H1 (cell line): ENCODE results near the gene PAPOLG. TPM values are rescaled to one million over a fixed set of nuclear protein-coding genes. Genes with fewer than 3 reads are reported as not detected.

Experiments
- CTCF ChIA-PET: fragments of 300-600 bp; sonication (Branson Sonifier 250); formaldehyde crosslinking; loops from one replicate; lab custom pipeline; 2021; ENCODE audit not compliant: partially characterized antibody; lab: Charles Lee
- POLR2A ChIA-PET: fragments of 300-600 bp; sonication (Branson Sonifier 250); formaldehyde crosslinking; loops from one replicate; lab custom pipeline; 2021; ENCODE audit warnings: inconsistent platforms; ENCODE audit not compliant: partially characterized antibody; lab: Charles Lee
- DNase-seq, 2 experiments: peaks; one replicate each; pipeline versions ENCODE4 v3.0.0 to v3.0.0-alpha.2; 2010 to 2022; ENCODE audit warnings: low spot score in 2 of 2, low read depth in 1 of 2, mixed read lengths in 1 of 2
- FAIRE-seq: peaks from 2 replicates; lab custom pipeline; 2011; peaks lifted over from hg19 to GRCh38; lab: Jason Lieb, UNC
- H2AFZ ChIP-seq: 2 replicates; pipeline ENCODE4 v1.8.1; 2012; ENCODE audit warnings: low read length, inconsistent platforms
- H2AK5ac ChIP-seq: 2 replicates; pipeline ENCODE4 v1.6.1; 2013; ENCODE audit warnings: low read depth, low read length
- H2BK120ac ChIP-seq: replicated peaks from 2 replicates; pipeline ENCODE3; 2013; ENCODE audit warnings: low read depth, low read length, inconsistent platforms
- H2BK12ac ChIP-seq: 2 replicates; pipeline ENCODE4 v1.6.1; 2013; ENCODE audit warnings: low read depth, low read length
- H2BK15ac ChIP-seq: 2 replicates; pipeline ENCODE4 v1.6.1; 2013; ENCODE audit warnings: low read length
- H2BK20ac ChIP-seq: 2 replicates; pipeline ENCODE4 v1.6.1; 2013; ENCODE audit warnings: low read length
- H2BK5ac ChIP-seq: 2 replicates; pipeline ENCODE4 v1.6.1; 2013; ENCODE audit warnings: low read depth, low read length
- H3K14ac ChIP-seq: 2 replicates; pipeline ENCODE4 v1.6.1; 2013; ENCODE audit warnings: inconsistent platforms; ENCODE audit not compliant: insufficient read length
- H3K18ac ChIP-seq: 2 replicates; pipeline ENCODE4 v1.6.1; 2013; ENCODE audit warnings: low read length; ENCODE audit errors: extremely low read depth
- H3K23ac ChIP-seq: 2 replicates; pipeline ENCODE4 v1.6.1; 2013; ENCODE audit warnings: inconsistent platforms; ENCODE audit not compliant: insufficient read length
- H3K23me2 ChIP-seq: 2 replicates; pipeline ENCODE4 v1.6.1; 2013; ENCODE audit warnings: low read depth, low read length
- H3K27ac ChIP-seq: 2 replicates; pipeline ENCODE4 v1.6.1; 2011; ENCODE audit warnings: low read depth, low read length, inconsistent platforms
- H3K27me3 ChIP-seq, 4 experiments: replicated peaks in 1 of 4; 1 replicate in 1 of 4; 2 replicates in 3 of 4; pipeline versions ENCODE4 v1.6.1 to v1.8.1; 2011 to 2013; ENCODE audit warnings: low read length in 3 of 4, mild to moderate bottlenecking in 3 of 4, inconsistent platforms in 2 of 4, mixed read lengths in 2 of 4, moderate library complexity in 1 of 4; ENCODE audit not compliant: control insufficient read depth in 3 of 4, insufficient read depth in 3 of 4; ENCODE audit errors: extremely low read depth in 1 of 4
- H3K36me3 ChIP-seq, 4 experiments: 2 replicates each; pipeline versions ENCODE4 v1.6.1 to v1.8.1; 2011 to 2013; ENCODE audit warnings: mild to moderate bottlenecking in 4 of 4, low read length in 3 of 4, moderate library complexity in 2 of 4, control low read depth in 1 of 4, inconsistent platforms in 1 of 4; ENCODE audit not compliant: insufficient read depth in 4 of 4, control insufficient read depth in 2 of 4
- H3K4ac ChIP-seq: replicated peaks from 2 replicates; pipeline ENCODE3; 2013; ENCODE audit warnings: low read length, low read depth, mixed read lengths, inconsistent platforms; ENCODE audit not compliant: insufficient read length
- H3K4me1 ChIP-seq, 4 experiments: replicated peaks in 1 of 4; 1 replicate in 1 of 4; 2 replicates in 3 of 4; pipeline versions ENCODE4 v1.6.1 to v1.8.1; 2011 to 2013; ENCODE audit warnings: low read length in 3 of 4, inconsistent platforms in 2 of 4, mixed read lengths in 1 of 4; ENCODE audit not compliant: insufficient read depth in 4 of 4, control insufficient read depth in 3 of 4
- H3K4me2 ChIP-seq, 2 experiments: 2 replicates each; pipeline versions ENCODE4 v1.6.1 to v1.8.1; 2011 to 2013; ENCODE audit warnings: low read depth in 2 of 2, low read length in 2 of 2, control low read depth in 1 of 2, inconsistent platforms in 1 of 2, mild to moderate bottlenecking in 1 of 2; ENCODE audit not compliant: insufficient read depth in 1 of 2
- H3K4me3 ChIP-seq, 4 experiments: fragments of 200-600, 300-600 bp in 1 of 4; sonication (generic), shearing (Covaris generic), sonication (Bioruptor Twin) in 1 of 4; 2 replicates each; pipeline versions ENCODE4 v1.5.1 to v1.8.1; 2011 to 2016; ENCODE audit warnings: low read length in 4 of 4, low read depth in 3 of 4, control low read depth in 2 of 4, inconsistent platforms in 2 of 4, mild to moderate bottlenecking in 2 of 4, mixed read lengths in 1 of 4, moderate library complexity in 1 of 4; ENCODE audit not compliant: insufficient read depth in 2 of 4; ENCODE audit errors: extremely low read depth in 1 of 4
- H3K56ac ChIP-seq: replicated peaks from 2 replicates; pipeline ENCODE3; 2013; ENCODE audit warnings: low read depth, mild to moderate bottlenecking, mixed read lengths, low read length, inconsistent platforms; ENCODE audit not compliant: insufficient read length
- H3K79me1 ChIP-seq: 2 replicates; pipeline ENCODE4 v1.6.1; 2013; ENCODE audit warnings: low read depth, low read length, control low read depth
- H3K79me2 ChIP-seq, 2 experiments: 2 replicates each; pipeline versions ENCODE4 v1.6.1 to v1.8.1; 2012 to 2013; ENCODE audit warnings: low read length in 2 of 2, mild to moderate bottlenecking in 2 of 2, inconsistent platforms in 1 of 2; ENCODE audit not compliant: insufficient read depth in 2 of 2, control insufficient read depth in 1 of 2
- H3K9ac ChIP-seq, 4 experiments: replicated peaks in 1 of 4; 1 replicate in 1 of 4; 2 replicates in 3 of 4; pipeline versions ENCODE4 v1.6.1 to v1.8.1; 2011 to 2013; ENCODE audit warnings: low read depth in 3 of 4, low read length in 3 of 4, control low read depth in 2 of 4, mild to moderate bottlenecking in 2 of 4, moderate library complexity in 2 of 4, inconsistent platforms in 1 of 4; ENCODE audit errors: extremely low read depth in 1 of 4
- H3K9me3 ChIP-seq, 2 experiments: 2 replicates each; pipeline versions ENCODE4 v1.6.1 to v1.8.1; 2012 to 2013; ENCODE audit warnings: mild to moderate bottlenecking in 2 of 2, moderate library complexity in 2 of 2, control low read depth in 1 of 2, inconsistent platforms in 1 of 2, low read depth in 1 of 2, low read length in 1 of 2, mixed read lengths in 1 of 2; ENCODE audit not compliant: insufficient read depth in 2 of 2
- H4K20me1 ChIP-seq, 2 experiments: replicated peaks in 1 of 2; 2 replicates each; pipeline versions ENCODE3 to v1.8.1; 2011 to 2013; ENCODE audit warnings: inconsistent platforms in 2 of 2, low read length in 2 of 2, mild to moderate bottlenecking in 1 of 2; ENCODE audit not compliant: insufficient read depth in 2 of 2, control insufficient read depth in 1 of 2
- H4K5ac ChIP-seq: 2 replicates; pipeline ENCODE4 v1.6.1; 2013; ENCODE audit warnings: low read length, low read depth, mixed read lengths, inconsistent platforms; ENCODE audit not compliant: insufficient read length
- H4K8ac ChIP-seq: 2 replicates; pipeline ENCODE4 v1.8.0; 2013; ENCODE audit warnings: mild to moderate bottlenecking, moderate library complexity, low read length, inconsistent platforms; ENCODE audit not compliant: insufficient read depth; ENCODE audit errors: extremely low read depth
- H4K91ac ChIP-seq: replicated peaks from 2 replicates; pipeline ENCODE3; 2013; ENCODE audit warnings: low read length, mixed read lengths, inconsistent platforms; ENCODE audit not compliant: insufficient read length
- CREB1 ChIP-seq: IDR thresholded peaks from 2 replicates; pipeline ENCODE4 v1.6.1; 2012; ENCODE audit warnings: inconsistent platforms
- KDM1A ChIP-seq: fragments of 200-600, 300-600 bp; sonication (generic); IDR thresholded peaks from 2 replicates; pipeline ENCODE4 v1.7.1; 2016; ENCODE audit warnings: mild to moderate bottlenecking, low read length, borderline replicate concordance
- RAD21 ChIP-seq, 2 experiments: IDR thresholded peaks in 1 of 2; conservative IDR thresholded peaks in 1 of 2; 2 replicates each; pipeline ENCODE4 v1.6.1; 2011; ENCODE audit warnings: low read depth in 2 of 2, low read length in 2 of 2, improper control_type of control experiment in 1 of 2, inconsistent platforms in 1 of 2, mild to moderate bottlenecking in 1 of 2, moderate library complexity in 1 of 2
- SIRT6 ChIP-seq: IDR thresholded peaks from one replicate; pipeline ENCODE4 v1.7.1; 2012; ENCODE audit warnings: low read length, inconsistent platforms
- WGBS, 2 experiments: shearing (Covaris generic) in 1 of 2; methylation state at CpG; one replicate each; pipeline versions ENCODE4 v1.1.6 to v1.1.7; 2013 to 2015; ENCODE audit warnings: low lambda C conversion rate in 2 of 2, mixed read lengths in 2 of 2, inconsistent platforms in 1 of 2, low coverage in 1 of 2, missing lambda C conversion rate in 1 of 2; ENCODE audit not compliant: insufficient replicate concordance in 2 of 2, insufficient coverage in 1 of 2, insufficient read length in 1 of 2; ENCODE audit errors: extremely low coverage in 1 of 2, missing lambda C conversion rate in 1 of 2; 5-methylcytosine and 5-hydroxymethylcytosine counted together
- polyA plus RNA-seq, 7 experiments: library from polyadenylated mRNA; depleted of rRNA in 3 of 7; stranded (reverse) in 5 of 7; unstranded in 2 of 7; fragments of >200 nt in 5 of 7; fragments of 200-250 nt in 2 of 7; gene quantifications; 1 replicate in 5 of 7; 2 replicates in 1 of 7; 4 replicates in 1 of 7; pipeline versions ENCODE4 v1.2.1 to v1.2.3, GENCODE V29; 2011 to 2013; ENCODE audit warnings: missing spikeins in 2 of 7, mixed read lengths in 2 of 7
- total RNA-seq: library from RNA; stranded (reverse); fragmentation: NEBNext Ultra II Directional; extraction: Animal tissue kit (Norgen Biotek cat#: 25700); gene quantifications from 2 replicates; pipeline ENCODE4 v1.2.1, GENCODE V29; 2021
- TF ChIP-seq, protein P1 (sequence below): IDR thresholded peaks from 2 replicates; pipeline ENCODE4 v1.6.1; 2012; ENCODE audit warnings: inconsistent platforms
- TF ChIP-seq, protein P2 (sequence below), 3 experiments: IDR thresholded peaks; 1 replicate in 2 of 3; 2 replicates in 1 of 3; pipeline versions ENCODE4 v1.5.1 to v1.6.1; 2011; ENCODE audit warnings: low read length in 3 of 3, mild to moderate bottlenecking in 3 of 3, inconsistent platforms in 2 of 3, low read depth in 1 of 3, moderate library complexity in 1 of 3; ENCODE audit not compliant: insufficient read depth in 1 of 3; ENCODE audit errors: control extremely low read depth in 1 of 3

The PAPOLG gene
- total and polyA plus RNA-seq, 2 of the 8 experiments (the other 6 are each of a cell fraction or from before 2014, with no cell fraction given): 6.5 to 21.5 TPM

DNA sequence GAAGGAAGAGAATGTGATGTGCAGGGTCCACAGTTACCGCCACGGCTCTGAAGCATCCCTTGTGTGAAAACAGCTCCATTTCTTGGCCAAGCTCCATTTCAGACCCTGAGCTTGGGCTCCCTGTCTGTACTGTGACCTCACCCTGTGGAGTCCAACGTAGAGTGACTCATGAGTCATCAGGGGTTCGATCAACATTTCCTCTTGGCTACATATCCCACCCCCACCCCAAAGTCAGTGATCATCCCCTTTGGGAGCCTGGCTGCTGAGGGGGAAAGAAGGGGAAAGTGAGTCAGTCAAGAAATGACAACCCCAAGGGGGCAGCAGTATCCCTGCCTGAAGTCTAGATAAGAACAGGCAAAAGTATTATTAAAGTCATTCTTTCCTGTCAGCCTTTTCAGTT, 62.2 kb downstream of the PAPOLG start:
- H2BK120ac ChIP-seq: no peak overlapping the region
- H3K36me3 ChIP-seq: no peaks in the 10 kb centered on the region
- no peak overlapping the region for H3K27ac ChIP-seq
- DNase-seq (no peak), FAIRE-seq (no peak)
- no peak overlapping the region for H3K9ac ChIP-seq
- no peaks in the 10 kb centered on the region; a peak in 1 of 4 replicates for H3K79me2 ChIP-seq
- H3K23me2 ChIP-seq: no peaks in the 10 kb centered on the region
- H3K9me3 ChIP-seq: no peaks in the 10 kb centered on the region
- no peak overlapping the region for H2BK12ac ChIP-seq
- no peak overlapping the region for H3K18ac ChIP-seq
- no peak overlapping the region for H3K14ac ChIP-seq
- no peak overlapping the region for H3K4me3 ChIP-seq
- H2BK15ac ChIP-seq: no peak overlapping the region
- no peak overlapping the region for H4K5ac ChIP-seq
- no peak overlapping the region for H3K4ac ChIP-seq
- CTCF ChIA-PET: interaction anchor here (1.1 to 2.9 kb wide), 5 partner anchors 18 to 180 kb away, joined by 3 to 16 read pairs (median 3); no protein-coding TSS in a partner anchor
- no peak overlapping the region for H2BK5ac ChIP-seq
- POLR2A ChIA-PET: no interaction called here
- 77% methylated on average over 4 of the region's 4 CpGs; no CpG with 5 or more reads in 1 of the 2 experiments for WGBS, 2 experiments
- no peaks in the 10 kb centered on the region for H3K79me1 ChIP-seq
- no peaks in the 10 kb centered on the region for H4K20me1 ChIP-seq
- no peak overlapping the region for H4K91ac ChIP-seq
- H3K56ac ChIP-seq: no peak overlapping the region
- H3K27me3 ChIP-seq: no peaks in the 10 kb centered on the region
- H3K23ac ChIP-seq: no peak overlapping the region
- no peak overlapping the region for H3K4me2 ChIP-seq
- TF ChIP-seq, protein P1, sequence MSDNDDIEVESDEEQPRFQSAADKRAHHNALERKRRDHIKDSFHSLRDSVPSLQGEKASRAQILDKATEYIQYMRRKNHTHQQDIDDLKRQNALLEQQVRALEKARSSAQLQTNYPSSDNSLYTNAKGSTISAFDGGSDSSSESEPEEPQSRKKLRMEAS: no peak
- TF ChIP-seq SIRT6: no peak
- peak; percentile 32 to 50 for TF ChIP-seq RAD21 (IDR thresholded peaks at IDR 0.05 in 1 of 2, conservative IDR thresholded peaks at IDR 0.05 in 1 of 2; ENCODE audit: low read depth in 2 of 2, low read length in 2 of 2)
- TF ChIP-seq CREB1: no peak
- no peak for TF ChIP-seq KDM1A
- TF ChIP-seq, protein P2, sequence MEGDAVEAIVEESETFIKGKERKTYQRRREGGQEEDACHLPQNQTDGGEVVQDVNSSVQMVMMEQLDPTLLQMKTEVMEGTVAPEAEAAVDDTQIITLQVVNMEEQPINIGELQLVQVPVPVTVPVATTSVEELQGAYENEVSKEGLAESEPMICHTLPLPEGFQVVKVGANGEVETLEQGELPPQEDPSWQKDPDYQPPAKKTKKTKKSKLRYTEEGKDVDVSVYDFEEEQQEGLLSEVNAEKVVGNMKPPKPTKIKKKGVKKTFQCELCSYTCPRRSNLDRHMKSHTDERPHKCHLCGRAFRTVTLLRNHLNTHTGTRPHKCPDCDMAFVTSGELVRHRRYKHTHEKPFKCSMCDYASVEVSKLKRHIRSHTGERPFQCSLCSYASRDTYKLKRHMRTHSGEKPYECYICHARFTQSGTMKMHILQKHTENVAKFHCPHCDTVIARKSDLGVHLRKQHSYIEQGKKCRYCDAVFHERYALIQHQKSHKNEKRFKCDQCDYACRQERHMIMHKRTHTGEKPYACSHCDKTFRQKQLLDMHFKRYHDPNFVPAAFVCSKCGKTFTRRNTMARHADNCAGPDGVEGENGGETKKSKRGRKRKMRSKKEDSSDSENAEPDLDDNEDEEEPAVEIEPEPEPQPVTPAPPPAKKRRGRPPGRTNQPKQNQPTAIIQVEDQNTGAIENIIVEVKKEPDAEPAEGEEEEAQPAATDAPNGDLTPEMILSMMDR (IDR thresholded peaks at IDR 0.05; ENCODE audit: control extremely low read depth in 1 of 3, insufficient read depth in 1 of 3, low read depth in 1 of 3, low read length in 3 of 3): peak in 2 of 3 experiments; percentile 0 to 10; a peak in 2 of 4 replicates
- no peak overlapping the region for H4K8ac ChIP-seq
- 0 out of 7 replicates have a peak, but pooled peaks cover 0 to 2% (median 0%) of the 10 kb centered on the region in 4 experiments for H3K4me1 ChIP-seq
- no peak overlapping the region for H2AFZ ChIP-seq
- no peak overlapping the region for H2BK20ac ChIP-seq
- H2AK5ac ChIP-seq: no peak overlapping the region
